A673 (cell line): ENCODE results near the gene NPIPA8.
"Not testable (repeated sequence)": the region's sequence is repeated elsewhere in the genome, so short reads cannot be mapped to it uniquely, and the experiment has no call there.

ENCODE experiments used
- EZH2 ChIP-seq: fragments of 200-600 bp; sonication (generic); IDR thresholded peaks from 2 replicates; pipeline ENCODE4 v1.6.1; 2017; ENCODE audit warnings: borderline replicate concordance, low read depth, mild to moderate bottlenecking, mixed read lengths, antibody characterized with exemption, low read length; ENCODE audit not compliant: poor library complexity, severe bottlenecking
- TF ChIP-seq, protein P1 (sequence below): fragments of 300-800, 200-600 bp; sonication (generic); conservative IDR thresholded peaks from 2 replicates; pipeline ENCODE4 v1.5.1; 2017; ENCODE audit warnings: low read depth, mild to moderate bottlenecking, antibody characterized with exemption, low read length, moderate library complexity, mixed read lengths

- TF ChIP-seq, protein P1, sequence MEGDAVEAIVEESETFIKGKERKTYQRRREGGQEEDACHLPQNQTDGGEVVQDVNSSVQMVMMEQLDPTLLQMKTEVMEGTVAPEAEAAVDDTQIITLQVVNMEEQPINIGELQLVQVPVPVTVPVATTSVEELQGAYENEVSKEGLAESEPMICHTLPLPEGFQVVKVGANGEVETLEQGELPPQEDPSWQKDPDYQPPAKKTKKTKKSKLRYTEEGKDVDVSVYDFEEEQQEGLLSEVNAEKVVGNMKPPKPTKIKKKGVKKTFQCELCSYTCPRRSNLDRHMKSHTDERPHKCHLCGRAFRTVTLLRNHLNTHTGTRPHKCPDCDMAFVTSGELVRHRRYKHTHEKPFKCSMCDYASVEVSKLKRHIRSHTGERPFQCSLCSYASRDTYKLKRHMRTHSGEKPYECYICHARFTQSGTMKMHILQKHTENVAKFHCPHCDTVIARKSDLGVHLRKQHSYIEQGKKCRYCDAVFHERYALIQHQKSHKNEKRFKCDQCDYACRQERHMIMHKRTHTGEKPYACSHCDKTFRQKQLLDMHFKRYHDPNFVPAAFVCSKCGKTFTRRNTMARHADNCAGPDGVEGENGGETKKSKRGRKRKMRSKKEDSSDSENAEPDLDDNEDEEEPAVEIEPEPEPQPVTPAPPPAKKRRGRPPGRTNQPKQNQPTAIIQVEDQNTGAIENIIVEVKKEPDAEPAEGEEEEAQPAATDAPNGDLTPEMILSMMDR, result not testable (repeated sequence)
- TF ChIP-seq EZH2, result not testable (repeated sequence)
Observed at GRCh38 chr16:18280319-18280718, 56.2 kb downstream of the NPIPA8 start.
